Measurements from ENCODE around the gene SPPL2A. TPM values are rescaled to one million over a fixed set of nuclear protein-coding genes. Genes with fewer than 3 reads are reported as not detected.

Gene SPPL2A
- polyA plus RNA-seq, 1 donor (not counting 4 experiments of a cell fraction or from before 2014, with no cell fraction given), result 59.4 TPM

DNA sequence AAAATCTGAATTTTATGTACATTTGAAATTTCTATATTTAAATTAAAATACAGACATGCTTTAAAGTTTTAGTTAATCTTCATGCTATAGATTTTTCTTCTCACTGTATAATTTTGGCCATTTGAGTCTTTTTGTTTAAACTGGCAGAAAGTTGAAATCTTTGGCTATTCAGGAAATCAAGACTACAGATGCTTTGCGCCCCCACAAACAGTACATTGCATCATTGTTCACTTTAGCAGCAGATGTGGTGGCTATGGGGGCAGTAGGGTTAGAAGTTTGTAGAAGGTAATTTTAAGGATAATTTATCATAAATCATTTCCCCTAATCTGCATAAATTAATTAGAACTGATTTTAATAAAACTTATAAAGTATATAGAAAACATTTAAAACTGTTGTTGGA, 20.9 kb downstream of the SPPL2A start:
- Histone ChIP-seq H3K9me3 (ENCODE audit: control insufficient read depth, low read depth, low read length) (no peaks in the 10 kb centered on the region), H4K20me1 (ENCODE audit: control insufficient read depth, extremely low read depth, insufficient read depth, low read length) (no peaks in the 10 kb centered on the region), H3K9me1 (ENCODE audit: control insufficient read depth, extremely low read depth, insufficient read depth, low read length) (no peaks in the 10 kb centered on the region), H3K4me3 (ENCODE audit: control insufficient read depth in 2 of 3, extremely low read depth in 1 of 3, insufficient read depth in 2 of 3, low read depth in 1 of 3, low read length in 3 of 3) (no peak overlapping the region), H2AFZ (ENCODE audit: control insufficient read depth, low read length) (no peak overlapping the region), H3K9ac (ENCODE audit: control insufficient read depth, extremely low read depth, insufficient read depth, low read length) (no peak overlapping the region), H3K27me3 (ENCODE audit: control insufficient read depth, extremely low read depth, insufficient read depth, low read length) (no peaks in the 10 kb centered on the region), H3K4me1 (ENCODE audit: control insufficient read depth, extremely low read depth, insufficient read depth, low read length) (no peaks in the 10 kb centered on the region), H3K36me3 (ENCODE audit: control insufficient read depth in 2 of 2, extremely low read depth in 1 of 2, insufficient read depth in 2 of 2, low read length in 2 of 2) (peaks cover 0 to 2% of the 10 kb centered on the region in 2 experiments), H3K4me2 (ENCODE audit: control insufficient read depth, extremely low read depth, insufficient read depth, low read depth, low read length) (no peak overlapping the region), H3K27ac (ENCODE audit: control insufficient read depth, insufficient read depth, low read length) (no peak overlapping the region), H3K79me2 (ENCODE audit: control insufficient read depth, insufficient read depth, low read length) (no peaks in the 10 kb centered on the region)
- DNase-seq (ENCODE audit: low read depth, low spot score) (no peak), FAIRE-seq (no peak)
- TF ChIP-seq EZH2 (IDR thresholded peaks at IDR 0.05; ENCODE audit: low read length), result no peak
- TF ChIP-seq, protein P1, sequence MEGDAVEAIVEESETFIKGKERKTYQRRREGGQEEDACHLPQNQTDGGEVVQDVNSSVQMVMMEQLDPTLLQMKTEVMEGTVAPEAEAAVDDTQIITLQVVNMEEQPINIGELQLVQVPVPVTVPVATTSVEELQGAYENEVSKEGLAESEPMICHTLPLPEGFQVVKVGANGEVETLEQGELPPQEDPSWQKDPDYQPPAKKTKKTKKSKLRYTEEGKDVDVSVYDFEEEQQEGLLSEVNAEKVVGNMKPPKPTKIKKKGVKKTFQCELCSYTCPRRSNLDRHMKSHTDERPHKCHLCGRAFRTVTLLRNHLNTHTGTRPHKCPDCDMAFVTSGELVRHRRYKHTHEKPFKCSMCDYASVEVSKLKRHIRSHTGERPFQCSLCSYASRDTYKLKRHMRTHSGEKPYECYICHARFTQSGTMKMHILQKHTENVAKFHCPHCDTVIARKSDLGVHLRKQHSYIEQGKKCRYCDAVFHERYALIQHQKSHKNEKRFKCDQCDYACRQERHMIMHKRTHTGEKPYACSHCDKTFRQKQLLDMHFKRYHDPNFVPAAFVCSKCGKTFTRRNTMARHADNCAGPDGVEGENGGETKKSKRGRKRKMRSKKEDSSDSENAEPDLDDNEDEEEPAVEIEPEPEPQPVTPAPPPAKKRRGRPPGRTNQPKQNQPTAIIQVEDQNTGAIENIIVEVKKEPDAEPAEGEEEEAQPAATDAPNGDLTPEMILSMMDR (optimal IDR thresholded peaks at IDR 0.05 in 1 of 3, IDR thresholded peaks at IDR 0.05 in 1 of 3, conservative IDR thresholded peaks at IDR 0.05 in 1 of 3; ENCODE audit: extremely low read depth in 1 of 3, insufficient read depth in 2 of 3, low read length in 3 of 3), result no peak
- dilution Hi-C loops (cut with MboI; ENCODE audit: extremely low pct_ligation_motif_present, low sequenced_read_pairs), result no loop called here

DNA sequence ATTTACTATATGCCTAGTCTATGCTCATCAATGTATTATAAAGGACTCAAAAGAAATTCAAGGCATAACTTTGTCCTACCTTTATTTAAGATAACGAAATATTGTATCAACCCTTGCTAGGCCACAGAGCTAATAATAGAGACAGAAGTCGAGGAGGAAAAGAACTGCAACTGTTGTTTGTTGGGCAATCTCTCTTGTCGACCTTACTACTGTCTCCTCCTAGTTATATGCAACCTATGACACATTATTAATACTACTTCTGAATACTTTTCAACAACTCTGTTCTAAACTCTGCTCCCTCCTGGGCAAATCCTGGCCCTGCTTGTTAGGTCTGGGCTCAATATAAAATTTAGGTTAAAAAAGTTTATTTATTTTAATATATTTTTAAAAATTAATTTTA, 24.6 kb downstream of the SPPL2A start:
- Histone ChIP-seq H3K27ac (ENCODE audit: control insufficient read depth, insufficient read depth, low read length) (no peak overlapping the region), H3K9ac (ENCODE audit: control insufficient read depth, extremely low read depth, insufficient read depth, low read length) (no peak overlapping the region), H3K9me3 (ENCODE audit: control insufficient read depth, low read depth, low read length) (no peaks in the 10 kb centered on the region), H3K4me3 (ENCODE audit: control insufficient read depth in 2 of 3, extremely low read depth in 1 of 3, insufficient read depth in 2 of 3, low read depth in 1 of 3, low read length in 3 of 3) (no peak overlapping the region), H3K9me1 (ENCODE audit: control insufficient read depth, extremely low read depth, insufficient read depth, low read length) (no peaks in the 10 kb centered on the region), H3K4me1 (ENCODE audit: control insufficient read depth, extremely low read depth, insufficient read depth, low read length) (no peaks in the 10 kb centered on the region), H3K4me2 (ENCODE audit: control insufficient read depth, extremely low read depth, insufficient read depth, low read depth, low read length) (no peak overlapping the region), H4K20me1 (ENCODE audit: control insufficient read depth, extremely low read depth, insufficient read depth, low read length) (no peaks in the 10 kb centered on the region), H3K79me2 (ENCODE audit: control insufficient read depth, insufficient read depth, low read length) (no peaks in the 10 kb centered on the region), H3K36me3 (ENCODE audit: control insufficient read depth in 2 of 2, extremely low read depth in 1 of 2, insufficient read depth in 2 of 2, low read length in 2 of 2) (peaks cover 0 to 3% of the 10 kb centered on the region in 2 experiments), H2AFZ (ENCODE audit: control insufficient read depth, low read length) (no peak overlapping the region), H3K27me3 (ENCODE audit: control insufficient read depth, extremely low read depth, insufficient read depth, low read length) (no peaks in the 10 kb centered on the region)
- FAIRE-seq, result no peak
- dilution Hi-C loops (cut with MboI; ENCODE audit: extremely low pct_ligation_motif_present, low sequenced_read_pairs), result no loop called here
- TF ChIP-seq, protein P1 (optimal IDR thresholded peaks at IDR 0.05 in 1 of 3, IDR thresholded peaks at IDR 0.05 in 1 of 3, conservative IDR thresholded peaks at IDR 0.05 in 1 of 3; ENCODE audit: extremely low read depth in 1 of 3, insufficient read depth in 2 of 3, low read length in 3 of 3), result no peak
- TF ChIP-seq EZH2 (IDR thresholded peaks at IDR 0.05; ENCODE audit: low read length), result no peak
- no peak for DNase-seq (ENCODE audit: low read depth, low spot score)

All from keratinocyte (primary cell).